Lung (tissue), 12 donors: Measurements from ENCODE around the gene STX18. TPM values are rescaled to one million over a fixed set of nuclear protein-coding genes. Genes with fewer than 3 reads are reported as not detected.

ENCODE experiments used
- ATAC-seq: fragments of 200-7000 bp; cut with Tn5 transposase; one replicate; pipeline ENCODE4 v1.9.1; 2020; ENCODE audit warnings: moderate number of reproducible peaks; ENCODE audit not compliant: insufficient read depth, low FRiP score
- DNase-seq, 3 donors: peaks; one replicate each; pipeline ENCODE4 v3.0.0-alpha.2; 2013 to 2017
- H3K27ac ChIP-seq, 2 donors: one replicate each; pipeline ENCODE4 v1.5.1; 2013; ENCODE audit warnings: mild to moderate bottlenecking in 2 of 2, moderate library complexity in 2 of 2, control low read depth in 1 of 2, inconsistent platforms in 1 of 2, low read depth in 1 of 2, low read length in 1 of 2
- H3K27me3 ChIP-seq, 3 donors: one replicate each; pipeline ENCODE4 v1.5.1; 2013; ENCODE audit warnings: low read length in 2 of 3; ENCODE audit not compliant: control insufficient read depth in 3 of 3, insufficient read depth in 3 of 3
- H3K36me3 ChIP-seq, 4 donors: one replicate each; pipeline ENCODE4 v1.5.1; 2013; ENCODE audit warnings: low read length in 4 of 4, mild to moderate bottlenecking in 1 of 4, moderate library complexity in 1 of 4; ENCODE audit not compliant: control insufficient read depth in 4 of 4, insufficient read depth in 4 of 4
- H3K4me1 ChIP-seq, 5 donors: one replicate each; pipeline ENCODE4 v1.5.1; 2013; ENCODE audit warnings: low read length in 5 of 5, mild to moderate bottlenecking in 2 of 5, moderate library complexity in 1 of 5; ENCODE audit not compliant: control insufficient read depth in 5 of 5, insufficient read depth in 5 of 5
- H3K4me3 ChIP-seq: one replicate; pipeline ENCODE4 v1.5.1; 2013; ENCODE audit warnings: mild to moderate bottlenecking, control low read depth, moderate library complexity
- H3K9ac ChIP-seq, 2 donors: one replicate each; pipeline ENCODE4 v1.5.1; 2013; ENCODE audit warnings: low read length in 2 of 2, control low read depth in 1 of 2; ENCODE audit not compliant: insufficient read depth in 1 of 2
- H3K9me3 ChIP-seq, 4 donors: one replicate each; pipeline ENCODE4 v1.5.1; 2013; ENCODE audit warnings: low read length in 3 of 4, mild to moderate bottlenecking in 1 of 4, moderate library complexity in 1 of 4; ENCODE audit not compliant: control insufficient read depth in 4 of 4, insufficient read depth in 3 of 4
- CTCF ChIP-seq: IDR thresholded peaks from 2 replicates; pipeline ENCODE4 v1.5.1; 2012; ENCODE audit warnings: mild to moderate bottlenecking; ENCODE audit errors: control extremely low read depth, extremely low read depth
- WGBS, 2 donors: extraction: QIAGEN DNeasy Blood & Tissue Kit; methylation state at CpG; one replicate each; pipeline ENCODE4 v1.1.7; 2013; 5-methylcytosine and 5-hydroxymethylcytosine counted together
- polyA plus RNA-seq, 2 donors: library from polyadenylated mRNA; stranded (reverse); fragments of 200-250 nt; gene quantifications; one replicate each; pipeline ENCODE4 v1.2.1, GENCODE V29; 2013
- total RNA-seq, 2 donors: library from RNA; depleted of rRNA in 1 of 2; stranded (reverse); fragments of >200 nt in 1 of 2; gene quantifications; one replicate each; pipeline ENCODE4 v1.2.1, GENCODE V29; 2014 to 2021
- donor health status: control.
- donor health status: control.
- donor health status: Bipolar disorder and iron deficiency.
- donor health status: healthy.
- donor health status: DM: yes; HTN: yes; CAD: no.

STX18 gene
- total and polyA plus RNA-seq, 4 donors = 16.2 to 34.1 (median 24.8) TPM

- no peaks in the 10 kb centered on the region for H3K9me3 ChIP-seq
- peak overlapping the region in 1 of 2 donors; percentile 14 for H3K9ac ChIP-seq
- peaks cover 0 to 3% (median 0%) of the 10 kb centered on the region in 5 donors for H3K4me1 ChIP-seq
- H3K27me3 ChIP-seq = no peaks in the 10 kb centered on the region
- ATAC-seq (no peak), DNase-seq (no peak)
- WGBS, 2 donors = 88 to 93% methylated on average over 5 of the region's 5 CpGs
- no peak for TF ChIP-seq CTCF
- H3K36me3 ChIP-seq = peaks cover 8 to 36% (median 11%) of the 10 kb centered on the region in 4 donors
- H3K27ac ChIP-seq = no peak overlapping the region
- H3K4me3 ChIP-seq = no peak overlapping the region
These were observed 114.0 kb downstream of the STX18 start for GRCh38 chr4:4427886-4428285.

- H3K27me3 ChIP-seq = no peaks in the 10 kb centered on the region
- H3K4me1 ChIP-seq = peaks cover 0 to 3% (median 0%) of the 10 kb centered on the region in 5 donors
- H3K9me3 ChIP-seq = no peaks in the 10 kb centered on the region
- H3K36me3 ChIP-seq = peaks cover 7 to 33% (median 10%) of the 10 kb centered on the region in 4 donors
- ATAC-seq (no peak), DNase-seq (peak in 2 of 3 donors; percentile 14 to 16)
- H3K4me3 ChIP-seq = no peak overlapping the region
- no peak overlapping the region for H3K27ac ChIP-seq
- H3K9ac ChIP-seq = peak overlapping the region in 1 of 2 donors; percentile 14
- TF ChIP-seq CTCF = no peak
- 91 to 93% methylated on average over 12 of the region's 12 CpGs for WGBS, 2 donors
These were observed 114.6 kb downstream of the STX18 start for GRCh38 chr4:4427121-4427870.

- DNase-seq (no peak), ATAC-seq (no peak)
- Histone ChIP-seq H3K9ac (no peak overlapping the region), H3K36me3 (peaks cover 11 to 33% (median 14%) of the 10 kb centered on the region in 4 donors), H3K4me3 (no peak overlapping the region), H3K9me3 (no peaks in the 10 kb centered on the region), H3K27me3 (no peaks in the 10 kb centered on the region), H3K4me1 (peaks cover 0 to 3% (median 0%) of the 10 kb centered on the region in 5 donors), H3K27ac (no peak overlapping the region)
- 86 to 87% methylated on average over 11 of the region's 11 CpGs for WGBS, 2 donors
- TF ChIP-seq CTCF = no peak
These were observed 115.2 kb downstream of the STX18 start for GRCh38 chr4:4426511-4427120.
